Calu3 (cell line): ENCODE results near the gene C12orf43. TPM values are rescaled to one million over a fixed set of nuclear protein-coding genes. Genes with fewer than 3 reads are reported as not detected.
A peak's percentile ranks its signal among the peaks of the same experiment; 100 is the strongest.

Experiments used
- BruUV-seq: library from RNA; stranded (reverse); fragments of 400-500 nt; replicated peaks from 2 replicates; lab custom pipeline; 2021; lab: Mats Ljungman, UMichigan
- CTCF ChIA-PET: fragments of 300-600 bp; sonication (Branson Sonifier 250); formaldehyde crosslinking; loops from one replicate; lab custom pipeline; 2022; ENCODE audit warnings: antibody characterized with exemption; lab: Charles Lee
- DNase-seq: peaks from one replicate; pipeline ENCODE4 v3.0.0; 2022
- H3K27ac Mint-ChIP-seq: one replicate; pipeline ENCODE4 v1.8.0; 2022; ENCODE audit warnings: mixed read lengths; ENCODE audit not compliant: unreplicated experiment
- H3K27me3 Mint-ChIP-seq: one replicate; pipeline ENCODE4 v1.8.0; 2022; ENCODE audit warnings: mixed read lengths; ENCODE audit not compliant: unreplicated experiment
- H3K36me3 Mint-ChIP-seq: one replicate; pipeline ENCODE4 v1.8.0; 2022; ENCODE audit warnings: mild to moderate bottlenecking, moderate library complexity, mixed read lengths; ENCODE audit not compliant: insufficient read depth, unreplicated experiment
- H3K4me1 Mint-ChIP-seq: one replicate; pipeline ENCODE4 v1.8.0; 2022; ENCODE audit warnings: mild to moderate bottlenecking, low read depth, mixed read lengths; ENCODE audit not compliant: unreplicated experiment
- H3K4me3 Mint-ChIP-seq: one replicate; pipeline ENCODE4 v1.8.0; 2022; ENCODE audit warnings: mild to moderate bottlenecking, low read depth, moderate library complexity, mixed read lengths; ENCODE audit not compliant: unreplicated experiment
- H3K9me3 Mint-ChIP-seq: one replicate; pipeline ENCODE4 v1.8.0; 2022; ENCODE audit warnings: low read depth, mixed read lengths; ENCODE audit not compliant: unreplicated experiment
- CTCF ChIP-seq: fragments of 200-600 bp; IDR thresholded peaks from one replicate; pipeline ENCODE4 v1.8.0; 2022; ENCODE audit warnings: antibody characterized with exemption; ENCODE audit not compliant: unreplicated experiment
- intact Hi-C: fragments of 100-400 bp; cut with micrococcal nuclease; formaldehyde crosslinking; loops from one replicate; pipeline ENCODE4 v1.10.0; 2022; ENCODE audit not compliant: unreplicated experiment
- total RNA-seq: library from RNA; stranded (reverse); gene quantifications from 2 replicates; pipeline ENCODE4 v1.2.3, GENCODE V29; 2022

C12orf43 gene
- total RNA-seq, 1 experiment from 2014 or later = 26.2 TPM

- no peak for TF ChIP-seq CTCF
Observed at GRCh38 chr12:120981407-120981941, 34.8 kb downstream of the C12orf43 start.

GRCh38 chr12:120980800-120981368 lies 35.4 kb downstream of the C12orf43 start:
- no peaks in the 10 kb centered on the region for H3K9me3 Mint-ChIP-seq
- CTCF ChIA-PET = interaction anchor here (0.6 to 5.0 kb wide), 14 partner anchors 9 to 663 kb away, joined by 3 to 24 read pairs (median 4); partner anchors contain the start of gene OASL
- peaks cover 57% of the 10 kb centered on the region for H3K4me1 Mint-ChIP-seq
- H3K4me3 Mint-ChIP-seq = peak overlapping the region; percentile 93
- peak overlapping the region; percentile 87 for H3K27ac Mint-ChIP-seq
- H3K27me3 Mint-ChIP-seq = no peaks in the 10 kb centered on the region
- peak; percentile 80 for DNase-seq
- peaks cover 64% of the 10 kb centered on the region for H3K36me3 Mint-ChIP-seq
- intact Hi-C loops = no loop called here
- BruUV-seq = no TSS peak
- no peak for TF ChIP-seq CTCF

More at GRCh38 chr12:120981407-120981941, 34.8 kb downstream of the C12orf43 start:
- Mint-ChIP-seq H3K4me1 (peaks cover 63% of the 10 kb centered on the region), H3K36me3 (peaks cover 62% of the 10 kb centered on the region), H3K27ac (peak overlapping the region; percentile 87), H3K4me3 (peak overlapping the region; percentile 93), H3K27me3 (no peaks in the 10 kb centered on the region), H3K9me3 (no peaks in the 10 kb centered on the region)
- intact Hi-C loops = no loop called here
- no TSS peak for BruUV-seq
- CTCF ChIA-PET = interaction anchor here (0.9 to 5.0 kb wide), 6 partner anchors 10 to 115 kb away, joined by 3 to 24 read pairs (median 8); partner anchors contain the start of gene OASL
- DNase-seq = no peak

- Mint-ChIP-seq H3K9me3 (no peaks in the 10 kb centered on the region), H3K4me1 (peaks cover 56% of the 10 kb centered on the region), H3K27ac (peak overlapping the region; percentile 87), H3K4me3 (peak overlapping the region; percentile 93), H3K27me3 (no peaks in the 10 kb centered on the region), H3K36me3 (peaks cover 70% of the 10 kb centered on the region)
- TSS peak; percentile 5 for BruUV-seq
- CTCF ChIA-PET = interaction anchor here (0.6 to 5.0 kb wide), 16 partner anchors 8 to 688 kb away, joined by 3 to 24 read pairs (median 4); partner anchors contain the start of gene OASL
- TF ChIP-seq CTCF = no peak
- peak; percentile 66 for DNase-seq
- intact Hi-C loops = loop anchor here (10.0 kb wide), 1 partner anchor 395 kb away; the partner anchor contains the start of gene POP5
Observed at GRCh38 chr12:120979862-120980696, 36.2 kb downstream of the C12orf43 start.

- CTCF ChIA-PET = interaction anchor here (1.6 to 5.0 kb wide), 2 partner anchors 14 to 25 kb away, joined by 5 to 24 read pairs; no protein-coding TSS in a partner anchor
- Mint-ChIP-seq H3K27ac (peak overlapping the region; percentile 87), H3K9me3 (no peaks in the 10 kb centered on the region), H3K4me1 (peaks cover 51% of the 10 kb centered on the region), H3K4me3 (peak overlapping the region; percentile 93), H3K27me3 (no peaks in the 10 kb centered on the region), H3K36me3 (peaks cover 69% of the 10 kb centered on the region)
- no peak for DNase-seq
- no peak for TF ChIP-seq CTCF
- intact Hi-C loops = loop anchor here (10.0 kb wide), 1 partner anchor 395 kb away; the partner anchor contains the start of gene POP5
- BruUV-seq = TSS peak; percentile 12
Observed at GRCh38 chr12:120979220-120979861, 36.9 kb downstream of the C12orf43 start.
